ENCODE measurements around the gene ARAP3.

GRCh38 chr5:141640698-141641097 lies 41.3 kb downstream of the ARAP3 start:
- TF ChIP-seq POLR2A (IDR thresholded peaks at IDR 0.05): no peak
- no peak for TF ChIP-seq CTCF (IDR thresholded peaks at IDR 0.05)
